ENCODE data around the gene VWC2. TPM values are rescaled to one million over a fixed set of nuclear protein-coding genes. Genes with fewer than 3 reads are reported as not detected.

VWC2 gene
- total and polyA plus RNA-seq, 2 of the 4 experiments (the other 2 are of a cell fraction) = not detected

GRCh38 chr7:49885593-49886285, 112.3 kb downstream of the VWC2 start:
- H3K14ac ChIP-seq (replicated peaks; ENCODE audit: low read depth, low read length) = no peak overlapping the region
- H4K5ac ChIP-seq (ENCODE audit: low read depth, low read length) = no peak overlapping the region
- no peaks in the 10 kb centered on the region for H3K79me1 ChIP-seq (ENCODE audit: low read depth in 1 of 2, low read length in 2 of 2)
- no peak overlapping the region for H2BK20ac ChIP-seq (ENCODE audit: low read depth, low read length)
- no peak overlapping the region for H3K4ac ChIP-seq (ENCODE audit: low read depth, low read length)
- H4K20me1 ChIP-seq (ENCODE audit: insufficient read depth, low read length) = no peaks in the 10 kb centered on the region
- in situ Hi-C loops (cut with MboI; ENCODE audit: low sequenced_read_pairs) (no loop called here), dilution Hi-C loops (cut with HindIII; ENCODE audit: low sequenced_read_pairs, unreplicated experiment) (no loop called here), intact Hi-C loops (cut with micrococcal nuclease) (no loop called here)
- no peak overlapping the region for H3K9ac ChIP-seq (ENCODE audit: low read depth, low read length)
- ATAC-seq (ENCODE audit: low read depth) (no peak), DNase-seq (no peak)
- 60% methylated on average over 2 of the region's 11 CpGs; no CpG with 5 or more reads in 1 of the 2 experiments for WGBS, 2 experiments (ENCODE audit: extremely low coverage in 2 of 2, insufficient read length in 1 of 2)
- no peak overlapping the region for H3K4me3 ChIP-seq (ENCODE audit: insufficient read depth, low read depth, low read length)
- no peak overlapping the region for H2BK5ac ChIP-seq (ENCODE audit: low read depth, low read length, poor library complexity, severe bottlenecking)
- ChIA-PET POLR2A (ENCODE audit: unreplicated experiment) (no interaction called here), CTCF (no interaction called here)
- no peak overlapping the region for H4K8ac ChIP-seq (ENCODE audit: low read depth in 2 of 2, low read length in 2 of 2)
- H3K9me3 ChIP-seq (ENCODE audit: control insufficient read depth, insufficient read depth, low read length) = peaks cover 16% of the 10 kb centered on the region
- H3K18ac ChIP-seq (ENCODE audit: low read depth, low read length) = no peak overlapping the region
- no peak overlapping the region for H2BK15ac ChIP-seq (ENCODE audit: low read depth, low read length)
- no peak overlapping the region for H2AK5ac ChIP-seq (ENCODE audit: low read depth, low read length)
- no peak overlapping the region for H2BK120ac ChIP-seq (ENCODE audit: low read depth, low read length)
- no peak overlapping the region for H2AK9ac ChIP-seq (replicated peaks; ENCODE audit: low read depth, low read length, poor library complexity)
- H3K36me3 ChIP-seq (ENCODE audit: control insufficient read depth, insufficient read depth, low read length) = no peaks in the 10 kb centered on the region
- no peak overlapping the region for H3K27ac ChIP-seq (ENCODE audit: insufficient read depth, low read length)
- no peak overlapping the region for H3K23ac ChIP-seq (ENCODE audit: low read depth, low read length)
- no peak overlapping the region for H2AFZ ChIP-seq (replicated peaks; ENCODE audit: low read length, poor library complexity)
- H4K91ac ChIP-seq (ENCODE audit: insufficient read depth, low read depth, low read length) = no peak overlapping the region
- H3K56ac ChIP-seq (ENCODE audit: extremely low read depth, insufficient read depth, low read length) = no peak overlapping the region
- BruUV-seq (replicated peaks) = no TSS peak
- no peak for TF ChIP-seq FOS (IDR thresholded peaks at IDR 0.05; ENCODE audit: low read depth, low read length)
- TF ChIP-seq RCOR1 (IDR thresholded peaks at IDR 0.05; ENCODE audit: insufficient replicate concordance, low read length) = no peak
- no peak for TF ChIP-seq MXI1 (IDR thresholded peaks at IDR 0.05; ENCODE audit: borderline replicate concordance, low read depth, low read length)
- TF ChIP-seq ELK1 (IDR thresholded peaks at IDR 0.05; ENCODE audit: borderline replicate concordance, low read depth, low read length) = no peak
- no peak for TF ChIP-seq POLR2A (IDR thresholded peaks at IDR 0.05; ENCODE audit: low read depth, low read length)
- TF ChIP-seq CHD1 (IDR thresholded peaks at IDR 0.05; ENCODE audit: low read depth, low read length) = no peak
- TF ChIP-seq CTCF (conservative IDR thresholded peaks at IDR 0.05; ENCODE audit: low read depth, low read length) = no peak
- TF ChIP-seq CEBPB (IDR thresholded peaks at IDR 0.05; ENCODE audit: low read depth, low read length) = no peak
- TF ChIP-seq MAFK (IDR thresholded peaks at IDR 0.05; ENCODE audit: low read depth, low read length) = no peak
- no peak for TF ChIP-seq USF2 (IDR thresholded peaks at IDR 0.05; ENCODE audit: low read depth, low read length)
- TF ChIP-seq RAD21 (IDR thresholded peaks at IDR 0.05; ENCODE audit: low read length) = no peak
- no peak for TF ChIP-seq MAZ (IDR thresholded peaks at IDR 0.05; ENCODE audit: borderline replicate concordance, low read depth, low read length)
- TF ChIP-seq RFX5 (IDR thresholded peaks at IDR 0.05; ENCODE audit: low read depth, low read length) = no peak
- no peak for TF ChIP-seq SMC3 (IDR thresholded peaks at IDR 0.05; ENCODE audit: low read depth, low read length)
- no peak for TF ChIP-seq BHLHE40 (IDR thresholded peaks at IDR 0.05; ENCODE audit: low read depth, low read length)
- no peak for TF ChIP-seq NFE2L2 (IDR thresholded peaks at IDR 0.05; ENCODE audit: low read depth, low read length)
- H3K4me2 ChIP-seq (ENCODE audit: low read depth, low read length) = no peak overlapping the region
- no peaks in the 10 kb centered on the region for H3K9me1 ChIP-seq (ENCODE audit: insufficient read depth, low read length)
- no peaks in the 10 kb centered on the region for H3K27me3 ChIP-seq (ENCODE audit: control insufficient read depth, insufficient read depth, low read length)
- no peaks in the 10 kb centered on the region for H3K4me1 ChIP-seq (ENCODE audit: control insufficient read depth, insufficient read depth, low read length)

All from IMR-90 (cell line).